ENCODE data around the gene FSIP1.

Gene FSIP1

GRCh38 chr15:39792025-39792843 lies 9.6 kb upstream of the FSIP1 start:
- DNase-seq (ENCODE audit: low read depth) = no peak

- DNase-seq (ENCODE audit: low read depth) = no peak
Observed at GRCh38 chr15:39789736-39790135, 7.1 kb upstream of the FSIP1 start.

DNA sequence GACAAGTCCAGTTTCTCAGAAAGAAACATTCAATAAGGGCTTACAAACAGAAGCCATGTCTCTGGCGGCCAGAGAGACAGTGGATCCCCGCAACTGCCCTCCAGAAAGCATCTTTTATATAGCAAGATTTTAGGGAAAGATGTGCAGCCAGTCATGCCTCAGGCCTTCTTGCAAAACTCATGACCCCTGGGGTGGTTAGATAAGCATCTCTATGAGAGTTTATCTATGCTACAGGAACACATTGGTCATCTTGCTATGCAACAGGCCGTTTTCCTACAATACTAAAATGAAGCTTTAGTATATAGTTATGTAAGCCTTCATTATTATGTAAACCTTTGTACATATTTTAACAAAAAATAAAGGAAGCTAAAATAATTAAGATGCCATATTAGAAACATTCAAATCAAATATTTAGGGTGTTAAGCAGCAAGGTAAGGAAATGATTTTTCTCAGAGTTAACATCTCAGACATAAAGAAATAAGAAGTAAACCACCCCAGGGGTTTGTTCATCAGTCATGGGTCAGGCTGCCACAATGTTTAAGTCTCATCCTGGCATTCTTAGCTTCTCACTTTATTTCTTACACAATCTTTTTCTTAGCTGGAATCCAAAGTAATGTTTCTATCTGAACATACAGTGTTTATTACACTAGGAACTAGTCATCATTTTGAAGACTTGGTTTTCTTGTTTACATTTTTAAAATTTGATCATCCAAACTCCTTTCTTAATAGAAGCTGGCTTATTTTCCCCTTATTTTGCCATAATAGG lies 6.3 kb upstream of the FSIP1 start:
- DNase-seq (ENCODE audit: low read depth) = no peak

DNA sequence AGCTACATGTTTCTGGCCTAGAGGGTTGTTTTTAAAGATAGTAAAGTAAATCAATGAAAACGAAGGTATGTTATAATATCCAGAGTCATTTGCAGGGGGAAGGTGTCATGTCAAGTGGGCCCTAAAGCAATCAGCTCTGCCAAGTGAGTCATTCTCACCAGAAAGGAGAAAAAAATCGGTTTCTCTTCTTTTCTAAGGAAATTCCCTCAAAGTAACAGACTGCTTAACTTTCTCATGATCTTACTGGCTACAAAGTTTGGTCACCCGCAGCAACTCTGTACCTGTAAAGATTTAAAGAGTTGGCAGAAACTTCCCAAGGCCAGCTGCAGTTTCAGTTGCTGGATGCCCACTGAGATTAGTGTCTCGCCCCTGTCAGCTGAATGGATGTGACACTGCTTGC lies 5.5 kb upstream of the FSIP1 start:
- DNase-seq (ENCODE audit: low read depth) = no peak

DNA sequence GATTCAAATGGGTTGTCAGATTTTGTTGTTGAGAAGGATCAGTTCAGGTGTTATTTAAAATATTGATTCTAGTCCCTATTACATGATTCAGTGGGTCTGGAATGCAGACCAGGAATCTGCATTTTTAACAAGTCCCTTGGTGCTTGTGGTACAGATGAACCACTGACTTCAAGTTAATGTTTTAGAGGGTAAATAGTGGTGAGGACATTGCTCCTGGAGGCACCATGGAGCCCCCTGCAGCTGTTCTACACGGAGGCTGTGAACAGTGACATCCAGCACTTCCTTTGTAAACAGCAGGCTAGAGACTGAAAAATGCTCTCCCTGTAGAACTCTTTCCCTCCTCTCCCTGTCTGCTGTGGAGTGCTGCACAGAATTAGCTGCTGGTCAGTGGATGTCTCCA lies 4.8 kb upstream of the FSIP1 start:
- no peak for DNase-seq (ENCODE audit: low read depth)

DNA sequence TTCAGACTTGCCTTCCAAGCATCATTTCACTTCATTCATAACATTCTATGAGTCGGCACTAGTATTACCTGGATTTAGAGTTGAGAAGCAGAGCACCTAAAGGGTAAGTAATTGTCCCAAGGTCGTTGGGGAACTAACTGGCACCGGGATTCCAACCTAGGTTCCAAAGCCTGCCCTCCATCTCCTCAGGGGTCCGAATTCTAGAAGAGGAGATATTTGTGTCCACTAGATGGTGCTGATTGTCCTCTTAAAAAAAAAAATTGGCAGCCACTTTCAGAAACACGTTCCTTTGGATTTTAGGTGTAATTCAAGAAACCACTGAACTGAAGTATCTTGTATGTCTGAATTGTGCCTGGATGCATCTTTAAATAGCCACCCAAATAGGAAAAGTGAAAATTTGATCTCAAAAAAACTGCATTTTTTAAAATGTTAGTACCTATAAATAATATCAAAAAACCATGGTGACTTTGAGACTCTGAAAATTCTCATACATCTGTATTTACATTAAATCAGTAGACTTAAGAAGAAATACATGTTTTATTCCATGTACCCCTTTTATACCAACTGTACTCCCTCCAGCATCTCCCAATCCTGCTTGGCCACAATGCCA lies 3.9 kb upstream of the FSIP1 start:
- no peak for DNase-seq (ENCODE audit: low read depth)

- DNase-seq (ENCODE audit: low read depth) = no peak
Observed at GRCh38 chr15:39785841-39786240, 3.2 kb upstream of the FSIP1 start.

DNA sequence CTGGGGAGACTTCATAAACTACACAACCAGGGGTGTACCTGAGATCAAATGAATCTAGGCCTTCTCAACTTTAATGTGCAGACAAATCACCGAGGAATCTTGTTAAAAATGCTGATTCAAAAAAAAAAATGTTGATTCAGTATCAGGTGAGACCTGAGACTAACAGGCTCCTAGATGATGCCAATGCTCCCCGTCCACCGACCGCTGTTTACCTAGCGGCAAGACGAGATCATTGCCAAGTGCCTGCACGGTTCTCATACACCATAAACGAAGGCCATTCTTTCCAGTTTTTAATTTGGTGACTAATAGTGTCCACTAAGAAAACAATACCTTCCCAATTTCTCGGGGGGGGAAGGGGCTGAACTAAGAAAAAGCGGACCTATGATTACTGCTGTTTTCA lies 2.5 kb upstream of the FSIP1 start:
- no peak for DNase-seq (ENCODE audit: low read depth)

DNA sequence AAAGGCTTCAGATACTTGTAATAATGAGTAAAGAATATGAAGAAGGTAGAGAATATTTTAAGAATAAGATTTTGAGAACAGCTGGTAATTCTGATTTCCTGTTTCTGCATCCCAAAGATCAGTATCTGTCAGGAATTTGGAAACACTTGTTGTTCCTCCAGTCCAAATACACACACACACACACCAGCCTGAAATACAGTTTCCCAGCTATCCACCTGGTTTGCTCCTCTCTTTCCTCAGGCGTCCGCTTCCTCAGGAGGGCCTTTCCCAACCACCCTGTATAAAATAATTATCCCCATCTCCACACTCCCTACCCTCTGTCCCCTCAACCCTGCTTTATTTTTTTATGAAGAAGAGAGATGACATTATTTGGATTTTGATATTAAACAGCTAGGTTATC lies 2.0 kb upstream of the FSIP1 start:
- no peak for DNase-seq (ENCODE audit: low read depth)

DNA sequence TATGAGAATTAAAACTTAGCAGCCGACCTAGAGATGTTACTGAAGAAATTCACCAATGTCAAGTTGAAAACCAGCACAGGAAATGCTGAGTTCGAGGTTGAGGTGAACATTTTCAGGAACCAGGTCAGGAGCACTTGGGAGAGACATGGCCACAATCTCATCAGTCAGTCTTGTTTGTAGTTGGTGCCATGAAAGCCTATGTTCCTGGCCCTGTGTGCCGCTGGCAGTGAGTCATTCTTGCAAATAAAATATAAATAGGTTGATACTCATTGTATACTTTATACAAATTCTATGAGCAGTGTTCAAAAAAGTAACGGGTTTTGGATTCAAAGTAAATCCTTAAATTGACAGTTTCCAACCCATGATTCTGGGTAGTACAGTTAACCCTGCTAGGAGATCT lies 1.5 kb upstream of the FSIP1 start:
- DNase-seq (ENCODE audit: low read depth) = no peak

- DNase-seq (ENCODE audit: low read depth) = no peak
Observed at GRCh38 chr15:39783244-39783820, 691 bp upstream of the FSIP1 start.

DNA sequence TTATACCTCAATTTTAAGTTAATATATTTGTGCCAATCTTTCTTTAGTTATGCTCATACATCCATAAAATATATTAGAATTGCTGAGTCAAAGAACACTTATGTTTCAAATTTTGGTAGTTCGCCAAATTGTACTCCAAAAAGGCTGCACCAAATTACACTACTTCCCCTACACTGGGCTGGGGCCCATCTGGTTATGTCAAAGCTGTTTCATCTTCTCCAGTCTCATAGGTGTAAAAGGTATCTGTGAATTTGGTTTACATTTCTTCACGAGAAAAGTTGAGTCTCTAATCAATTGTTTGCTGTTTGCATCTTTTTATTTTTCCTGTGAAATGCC lies 706 bp downstream of the FSIP1 start:
- DNase-seq (ENCODE audit: low read depth) = no peak

- DNase-seq (ENCODE audit: low read depth) = no peak
Observed at GRCh38 chr15:39781147-39781966, 1.3 kb downstream of the FSIP1 start.

DNA sequence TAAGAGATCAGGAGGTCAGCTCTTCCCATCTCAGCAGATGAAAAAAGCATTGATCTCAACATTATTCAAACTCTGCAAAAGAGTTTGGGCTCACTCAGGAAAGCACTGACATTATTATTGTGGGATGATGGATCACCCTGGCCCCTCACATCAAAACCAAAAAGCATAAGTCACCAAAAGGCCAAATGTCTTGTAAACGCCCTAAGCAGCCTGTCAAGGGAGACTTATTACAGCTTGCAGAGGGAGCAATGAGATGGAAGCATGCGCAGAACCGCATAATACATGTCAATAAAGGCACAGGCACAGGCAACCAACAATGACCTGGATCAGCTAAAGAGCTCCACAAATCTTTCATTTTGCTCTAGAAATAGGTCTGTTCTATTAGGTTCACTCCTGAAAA lies 4.6 kb downstream of the FSIP1 start:
- no peak for DNase-seq (ENCODE audit: low read depth)

DNA sequence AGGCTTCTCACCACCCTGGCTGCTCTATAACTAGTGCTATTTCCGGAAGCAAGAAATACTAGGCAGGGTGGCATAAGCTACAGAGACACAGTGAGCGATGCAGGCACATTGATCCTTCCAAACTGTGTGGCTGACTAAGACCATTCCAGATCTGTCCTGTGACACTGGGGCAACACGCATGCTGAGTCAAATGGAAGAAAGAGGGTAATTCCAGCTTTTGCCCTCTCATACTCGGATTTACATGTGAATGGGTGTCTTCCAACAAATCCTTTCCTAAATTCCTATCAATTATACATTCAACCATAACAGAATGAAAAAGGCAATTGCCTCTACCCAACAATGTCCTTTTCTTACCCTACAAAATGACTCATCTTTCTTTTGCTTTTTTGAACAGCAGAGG lies 5.1 kb downstream of the FSIP1 start:
- DNase-seq (ENCODE audit: low read depth) = no peak

- DNase-seq (ENCODE audit: low read depth) = no peak
Observed at GRCh38 chr15:39776068-39776467, 6.6 kb downstream of the FSIP1 start.

DNA sequence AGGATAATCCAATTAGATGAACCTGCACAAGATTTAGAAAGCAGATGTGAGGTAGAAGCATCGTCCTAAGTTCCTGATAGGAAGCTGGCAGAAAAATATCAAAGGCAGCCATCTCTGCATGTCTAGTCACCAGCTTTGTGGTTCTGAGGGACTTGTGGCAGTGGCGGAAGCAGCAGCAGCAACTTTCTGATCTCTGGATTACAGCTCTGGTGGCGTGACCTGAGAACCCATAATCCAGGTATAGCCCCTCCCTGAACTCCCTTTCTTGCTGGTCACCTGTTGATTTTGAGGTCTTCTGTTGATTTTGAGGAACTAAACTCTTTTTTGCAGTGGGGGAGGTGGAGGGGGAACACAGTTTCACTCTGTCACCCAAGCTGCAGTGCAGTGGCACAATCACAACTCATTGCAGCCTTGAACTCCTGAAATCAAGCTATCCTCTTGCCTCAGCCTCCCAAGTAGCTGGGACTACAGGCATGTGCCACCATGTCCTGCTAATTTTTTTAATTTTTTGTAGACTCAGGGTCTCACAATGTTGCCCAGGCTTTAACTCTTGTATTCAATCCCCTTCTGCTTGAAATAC lies 7.9 kb downstream of the FSIP1 start:
- DNase-seq (ENCODE audit: low read depth) = no peak

DNA sequence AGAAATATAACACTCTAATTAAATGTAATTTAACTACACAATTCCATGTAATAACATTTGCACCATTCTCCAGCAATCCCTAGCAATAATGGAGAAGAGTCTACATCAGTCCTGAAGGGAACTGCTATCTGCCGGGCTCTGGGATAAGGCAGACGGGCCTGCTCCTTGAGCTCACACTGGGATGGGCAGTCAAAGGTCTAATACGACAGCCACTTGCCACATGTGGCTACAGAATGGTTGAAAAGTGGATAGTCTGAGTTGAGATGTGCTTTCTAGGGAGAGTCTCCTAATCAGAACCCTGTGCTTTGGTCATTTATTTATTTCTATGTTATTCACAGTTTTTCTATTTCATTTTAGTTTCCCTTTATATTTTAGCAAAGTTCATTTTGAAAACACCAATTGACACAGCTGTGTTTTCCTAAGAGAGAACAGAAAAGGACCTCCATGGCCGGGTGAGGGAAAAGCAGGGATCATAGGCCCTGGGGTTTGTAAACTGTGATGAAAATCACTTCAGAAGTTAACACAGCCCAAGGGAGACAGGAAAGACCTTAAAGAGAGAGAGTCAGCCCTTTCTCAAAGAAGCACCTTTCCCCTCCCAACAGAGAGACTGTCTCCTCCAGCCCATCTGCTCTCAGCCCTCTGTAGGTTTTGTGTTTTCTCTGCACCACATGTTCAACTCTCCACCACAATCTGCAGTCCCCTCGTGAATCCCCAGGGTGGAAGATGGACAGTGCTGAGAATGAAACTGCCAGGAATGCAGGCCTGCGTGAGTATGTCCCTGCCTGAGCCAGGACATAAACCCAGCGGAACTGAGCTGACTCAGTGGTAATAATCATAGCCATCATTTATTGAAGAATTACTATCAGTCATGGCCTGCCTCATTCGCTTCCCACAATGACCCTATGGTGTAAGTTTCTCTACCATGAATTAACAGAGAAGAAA lies 11.6 kb downstream of the FSIP1 start:
- DNase-seq (ENCODE audit: low read depth) = no peak

DNA sequence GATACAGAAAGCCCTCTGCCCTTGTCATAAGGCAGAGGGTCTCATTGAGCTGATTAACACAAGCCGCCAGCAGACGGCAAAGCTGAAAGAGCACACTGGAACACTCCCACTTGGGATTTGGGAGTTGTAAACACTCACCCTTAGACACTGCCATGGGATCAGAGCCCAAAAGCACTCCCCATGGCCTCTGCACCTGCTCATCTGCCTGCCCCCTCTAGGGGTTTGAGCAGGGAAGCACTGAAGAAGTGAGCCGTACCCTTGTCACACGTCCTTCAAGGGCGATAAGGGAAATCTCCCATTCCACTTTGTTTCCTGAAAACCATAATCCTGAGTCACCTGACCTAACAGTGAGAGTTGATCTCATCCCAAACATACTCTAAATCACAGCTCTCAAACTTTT lies 14.7 kb downstream of the FSIP1 start:
- DNase-seq (ENCODE audit: low read depth) = no peak

GRCh38 chr15:39761006-39761405 lies 21.6 kb downstream of the FSIP1 start:
- no peak for DNase-seq (ENCODE audit: low read depth)

Measured in HS-27A (cell line).